Endodermal cell (in vitro differentiated cells): ENCODE results near the gene ST8SIA5. TPM values are rescaled to one million over a fixed set of nuclear protein-coding genes. Genes with fewer than 3 reads are reported as not detected.

Source experiments
- DNase-seq: peaks from one replicate; pipeline ENCODE4 v3.0.0-alpha.2; 2017
- H3K27ac ChIP-seq: 2 replicates; pipeline ENCODE4 v1.5.1; 2013; ENCODE audit warnings: mild to moderate bottlenecking, low read depth, low read length, moderate library complexity
- H3K27me3 ChIP-seq: 2 replicates; pipeline ENCODE4 v1.6.1; 2013; ENCODE audit warnings: mild to moderate bottlenecking, low read length, moderate library complexity; ENCODE audit not compliant: insufficient read depth, control insufficient read depth, poor library complexity, severe bottlenecking
- H3K36me3 ChIP-seq: 2 replicates; pipeline ENCODE4 v1.7.0; 2013; ENCODE audit warnings: mild to moderate bottlenecking, low read length, moderate library complexity; ENCODE audit not compliant: control insufficient read depth, insufficient read depth
- H3K4me1 ChIP-seq: one replicate; pipeline ENCODE4 v1.7.0; 2013; ENCODE audit warnings: low read length; ENCODE audit not compliant: control insufficient read depth, insufficient read depth
- H3K4me3 ChIP-seq: 2 replicates; pipeline ENCODE4 v1.5.1; 2013; ENCODE audit warnings: mild to moderate bottlenecking, low read length, moderate library complexity
- H3K9ac ChIP-seq: 2 replicates; pipeline ENCODE4 v1.6.1; 2013; ENCODE audit warnings: mild to moderate bottlenecking, low read length, moderate library complexity; ENCODE audit not compliant: poor library complexity, severe bottlenecking; ENCODE audit errors: extremely low read depth
- H3K9me3 ChIP-seq: 2 replicates; pipeline ENCODE4 v1.6.1; 2013; ENCODE audit warnings: mild to moderate bottlenecking, low read length, moderate library complexity; ENCODE audit not compliant: control insufficient read depth
- H3K27ac Mint-ChIP-seq: 2 replicates; pipeline ENCODE4 v1.8.0; 2020; ENCODE audit warnings: mixed read lengths
- H3K27me3 Mint-ChIP-seq: 2 replicates; pipeline ENCODE4 v1.8.0; 2021; ENCODE audit warnings: mild to moderate bottlenecking, mixed read lengths; ENCODE audit not compliant: insufficient read depth
- H3K36me3 Mint-ChIP-seq: 2 replicates; pipeline ENCODE4 v1.8.0; 2020; ENCODE audit warnings: low read depth, mixed read lengths
- H3K4me1 Mint-ChIP-seq: 2 replicates; pipeline ENCODE4 v1.8.0; 2020; ENCODE audit warnings: mixed read lengths
- H3K4me3 Mint-ChIP-seq: 2 replicates; pipeline ENCODE4 v1.8.0; 2020; ENCODE audit warnings: mild to moderate bottlenecking, moderate library complexity, mixed read lengths
- H3K9me3 Mint-ChIP-seq: 2 replicates; pipeline ENCODE4 v1.8.0; 2020; ENCODE audit warnings: mild to moderate bottlenecking, mixed read lengths
- WGBS, 2 experiments: methylation state at CpG; one replicate each; pipeline versions ENCODE4 v1.1.5 to v1.1.7; 2013; ENCODE audit warnings: missing lambda C conversion rate in 2 of 2, mixed read lengths in 1 of 2; ENCODE audit not compliant: insufficient coverage in 1 of 2, insufficient read length in 1 of 2; 5-methylcytosine and 5-hydroxymethylcytosine counted together
- total RNA-seq, 2 donors: library from RNA; stranded (reverse); fragmentation: NEBNext Ultra II Directional in 1 of 2; extraction: Animal tissue kit (Norgen Biotek cat#: 25700) in 1 of 2; gene quantifications; 2 replicates in 1 of 2; 3 replicates in 1 of 2; pipeline ENCODE4 v1.2.1, GENCODE V29; 2021
- TF ChIP-seq, protein P1 (sequence below): fragments of 200-600 bp; sonication (generic); conservative IDR thresholded peaks from 2 replicates; pipeline ENCODE4 v1.5.0; 2021; ENCODE audit warnings: antibody characterized with exemption, mild to moderate bottlenecking

ST8SIA5 gene
- total RNA-seq, 2 donors from 2014 or later = 0.24 to 0.73 TPM

DNA sequence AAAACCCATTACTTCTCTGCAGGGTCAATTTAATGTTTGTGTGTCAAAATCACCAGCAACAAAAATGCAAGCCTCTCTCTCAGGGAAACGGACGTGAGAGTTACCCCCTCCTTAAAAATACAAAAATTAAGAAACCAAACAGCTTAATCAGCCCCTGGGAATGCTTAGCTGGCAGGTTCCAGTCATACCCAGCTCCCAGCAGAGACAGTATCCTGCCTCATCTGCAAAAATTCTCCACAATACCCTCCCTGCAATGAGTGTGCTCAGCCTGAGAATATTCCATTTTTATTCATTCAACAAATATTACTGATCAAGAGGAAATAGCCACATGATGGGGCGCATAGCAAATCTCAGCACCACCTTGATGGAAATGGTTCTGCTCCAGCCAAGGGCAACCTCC lies 36.3 kb downstream of the ST8SIA5 start:
- no peak overlapping the region for H3K27ac ChIP-seq
- H3K36me3 Mint-ChIP-seq = no peaks in the 10 kb centered on the region
- DNase-seq = no peak
- H3K36me3 ChIP-seq = no peaks in the 10 kb centered on the region
- H3K9ac ChIP-seq = no peak overlapping the region
- H3K4me3 Mint-ChIP-seq = no peak overlapping the region
- H3K9me3 ChIP-seq = no peaks in the 10 kb centered on the region
- TF ChIP-seq, protein P1, sequence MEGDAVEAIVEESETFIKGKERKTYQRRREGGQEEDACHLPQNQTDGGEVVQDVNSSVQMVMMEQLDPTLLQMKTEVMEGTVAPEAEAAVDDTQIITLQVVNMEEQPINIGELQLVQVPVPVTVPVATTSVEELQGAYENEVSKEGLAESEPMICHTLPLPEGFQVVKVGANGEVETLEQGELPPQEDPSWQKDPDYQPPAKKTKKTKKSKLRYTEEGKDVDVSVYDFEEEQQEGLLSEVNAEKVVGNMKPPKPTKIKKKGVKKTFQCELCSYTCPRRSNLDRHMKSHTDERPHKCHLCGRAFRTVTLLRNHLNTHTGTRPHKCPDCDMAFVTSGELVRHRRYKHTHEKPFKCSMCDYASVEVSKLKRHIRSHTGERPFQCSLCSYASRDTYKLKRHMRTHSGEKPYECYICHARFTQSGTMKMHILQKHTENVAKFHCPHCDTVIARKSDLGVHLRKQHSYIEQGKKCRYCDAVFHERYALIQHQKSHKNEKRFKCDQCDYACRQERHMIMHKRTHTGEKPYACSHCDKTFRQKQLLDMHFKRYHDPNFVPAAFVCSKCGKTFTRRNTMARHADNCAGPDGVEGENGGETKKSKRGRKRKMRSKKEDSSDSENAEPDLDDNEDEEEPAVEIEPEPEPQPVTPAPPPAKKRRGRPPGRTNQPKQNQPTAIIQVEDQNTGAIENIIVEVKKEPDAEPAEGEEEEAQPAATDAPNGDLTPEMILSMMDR = no peak
- no peaks in the 10 kb centered on the region for H3K9me3 Mint-ChIP-seq
- WGBS, 2 experiments = 88 to 94% methylated on average over 1 to 3 of the region's 3 CpGs
- no peak overlapping the region for H3K4me3 ChIP-seq
- H3K27me3 ChIP-seq = no peaks in the 10 kb centered on the region
- H3K4me1 Mint-ChIP-seq = no peaks in the 10 kb centered on the region
- no peaks in the 10 kb centered on the region for H3K27me3 Mint-ChIP-seq
- H3K4me1 ChIP-seq = no peaks in the 10 kb centered on the region
- H3K27ac Mint-ChIP-seq = no peak overlapping the region

DNA sequence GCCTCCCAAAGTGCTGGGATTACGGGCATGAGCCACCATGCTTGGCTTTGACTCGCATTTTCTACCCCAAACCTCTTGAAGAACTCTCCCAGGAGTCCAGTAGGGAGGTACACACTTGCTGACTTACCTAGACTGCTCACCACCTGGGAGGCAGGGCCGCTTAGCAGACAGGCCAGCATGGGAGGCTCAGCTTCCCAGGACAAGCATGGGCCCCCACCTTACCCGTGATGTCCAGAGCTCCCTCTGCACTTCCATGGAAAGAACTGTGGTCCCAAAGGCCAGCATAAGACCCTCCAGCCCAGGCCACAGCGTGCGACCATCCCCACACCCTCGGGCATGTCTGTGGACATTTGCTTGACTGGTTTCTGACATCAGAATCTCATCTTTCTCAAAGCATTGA lies 36.8 kb downstream of the ST8SIA5 start:
- TF ChIP-seq, protein P1 = no peak

GRCh38 chr18:46719388-46719787 lies 37.5 kb downstream of the ST8SIA5 start:
- Histone ChIP-seq H3K36me3 (no peaks in the 10 kb centered on the region), H3K4me1 (no peaks in the 10 kb centered on the region), H3K27me3 (peaks cover 5% of the 10 kb centered on the region), H3K4me3 (no peak overlapping the region), H3K9ac (no peak overlapping the region), H3K9me3 (no peaks in the 10 kb centered on the region), H3K27ac (no peak overlapping the region)
- Mint-ChIP-seq H3K27ac (no peak overlapping the region), H3K36me3 (no peaks in the 10 kb centered on the region), H3K27me3 (no peaks in the 10 kb centered on the region), H3K9me3 (no peaks in the 10 kb centered on the region), H3K4me1 (no peaks in the 10 kb centered on the region), H3K4me3 (no peak overlapping the region)
- WGBS, 2 experiments = 81 to 85% methylated on average over 5 of the region's 5 CpGs
- TF ChIP-seq, protein P1 = no peak
- peak; percentile 12 for DNase-seq

More for the DNA sequence above, 36.8 kb downstream of the ST8SIA5 start:
- H3K9me3 Mint-ChIP-seq = no peaks in the 10 kb centered on the region
- Histone ChIP-seq H3K27ac (no peak overlapping the region), H3K4me1 (no peaks in the 10 kb centered on the region), H3K4me3 (no peak overlapping the region), H3K27me3 (peaks cover 2% of the 10 kb centered on the region), H3K36me3 (no peaks in the 10 kb centered on the region), H3K9me3 (no peaks in the 10 kb centered on the region), H3K9ac (no peak overlapping the region)
- 70 to 88% methylated on average over 5 to 7 of the region's 7 CpGs for WGBS, 2 experiments
- H3K36me3 Mint-ChIP-seq = no peaks in the 10 kb centered on the region
- H3K27ac Mint-ChIP-seq = no peak overlapping the region
- no peak overlapping the region for H3K4me3 Mint-ChIP-seq
- no peaks in the 10 kb centered on the region for H3K4me1 Mint-ChIP-seq
- DNase-seq = no peak
- H3K27me3 Mint-ChIP-seq = no peaks in the 10 kb centered on the region
